Neural cell (in vitro differentiated cells): Measurements from ENCODE around the gene PSMA6. TPM values are rescaled to one million over a fixed set of nuclear protein-coding genes. Genes with fewer than 3 reads are reported as not detected.
A peak's percentile ranks its signal among the peaks of the same experiment; 100 is the strongest.

ENCODE experiments used
- H2AFZ ChIP-seq: fragments of 200-600, 300-800 bp; sonication (generic), shearing (Covaris generic); 2 replicates; pipeline ENCODE4 v1.6.0; 2014; ENCODE audit warnings: low read depth, mild to moderate bottlenecking, antibody characterized with exemption, low read length, moderate library complexity
- H3F3A ChIP-seq: fragments of 200-600 bp; shearing (Covaris generic); 2 replicates; pipeline ENCODE4 v1.6.1; 2016; ENCODE audit warnings: mild to moderate bottlenecking, moderate library complexity, mixed read lengths, antibody characterized with exemption, low read length; ENCODE audit not compliant: insufficient read depth, poor library complexity, severe bottlenecking
- H3K27ac ChIP-seq: fragments of 200-600, 300-800 bp; sonication (generic), shearing (Covaris generic); 2 replicates; pipeline ENCODE4 v1.5.1; 2014; ENCODE audit warnings: mild to moderate bottlenecking, low read length, moderate library complexity
- H3K27me3 ChIP-seq: fragments of 300-800, 200-600 bp; sonication (generic), shearing (Covaris generic); 2 replicates; pipeline ENCODE4 v1.6.0; 2014; ENCODE audit warnings: mild to moderate bottlenecking, low read depth, low read length, moderate library complexity; ENCODE audit not compliant: insufficient read depth
- H3K36me3 ChIP-seq: fragments of 300-800, 200-600 bp; sonication (generic), shearing (Covaris generic); 2 replicates; pipeline ENCODE4 v1.5.1; 2014; ENCODE audit warnings: mild to moderate bottlenecking, antibody characterized with exemption, low read length, moderate library complexity; ENCODE audit not compliant: insufficient read depth
- H3K4me2 ChIP-seq: fragments of 300-800, 200-600 bp; sonication (generic), shearing (Covaris generic); 2 replicates; pipeline ENCODE4 v1.6.0; 2014; ENCODE audit warnings: mild to moderate bottlenecking, low read length
- H3K4me3 ChIP-seq: fragments of 300-800, 200-600 bp; sonication (generic), shearing (Covaris generic); 2 replicates; pipeline ENCODE4 v1.5.1; 2014; ENCODE audit warnings: mild to moderate bottlenecking, low read length, moderate library complexity
- H3K79me2 ChIP-seq: fragments of 200-600 bp; shearing (Covaris generic); replicated peaks from 2 replicates; pipeline ENCODE4 v1.6.0; 2014; ENCODE audit warnings: mild to moderate bottlenecking, low read length, moderate library complexity; ENCODE audit not compliant: insufficient read depth
- H3K9ac ChIP-seq: fragments of 300-800, 200-600 bp; sonication (generic), shearing (Covaris generic); 2 replicates; pipeline ENCODE4 v1.6.1; 2016; ENCODE audit warnings: mild to moderate bottlenecking, low read length, mixed read lengths
- H3K9me2 ChIP-seq: fragments of 200-600 bp; shearing (Covaris generic); 2 replicates; pipeline ENCODE4 v1.6.1; 2016; ENCODE audit warnings: mild to moderate bottlenecking, low read length, mixed read lengths; ENCODE audit not compliant: insufficient read depth
- H3K9me3 ChIP-seq: fragments of 200-600, 300-800 bp; sonication (generic), shearing (Covaris generic); 2 replicates; pipeline ENCODE4 v1.6.1; 2016; ENCODE audit warnings: mild to moderate bottlenecking, mixed run types, low read length, moderate library complexity, mixed read lengths
- H4K20me1 ChIP-seq: fragments of 200-600 bp; shearing (Covaris generic); 2 replicates; pipeline ENCODE4 v1.6.1; 2016; ENCODE audit warnings: mild to moderate bottlenecking, mixed run types; ENCODE audit not compliant: insufficient read depth
- EP300 ChIP-seq: fragments of 450-650 bp; conservative IDR thresholded peaks from 2 replicates; pipeline ENCODE4 v1.6.1; 2014; ENCODE audit warnings: antibody characterized with exemption, mild to moderate bottlenecking, moderate library complexity; ENCODE audit not compliant: poor library complexity, severe bottlenecking
- EZH2 ChIP-seq: fragments of 200-600, 300-800 bp; shearing (Covaris generic), sonication (generic); IDR thresholded peaks from 2 replicates; pipeline ENCODE4 v1.6.1; 2014; ENCODE audit warnings: antibody characterized with exemption, low read length, borderline replicate concordance, mild to moderate bottlenecking; ENCODE audit not compliant: insufficient read depth, poor library complexity, severe bottlenecking
- MXI1 ChIP-seq: fragments of 450-650 bp; conservative IDR thresholded peaks from 2 replicates; pipeline ENCODE4 v1.6.1; 2014; ENCODE audit warnings: antibody characterized with exemption, mild to moderate bottlenecking; ENCODE audit not compliant: poor library complexity, severe bottlenecking
- POLR2AphosphoS5 ChIP-seq: IDR thresholded peaks from 2 replicates; pipeline ENCODE4 v1.6.1; 2012
- RAD21 ChIP-seq: fragments of 450-650 bp; conservative IDR thresholded peaks from 2 replicates; pipeline ENCODE4 v1.6.1; 2014; ENCODE audit warnings: antibody characterized with exemption, mild to moderate bottlenecking, moderate library complexity
- SMC3 ChIP-seq: fragments of 450-650 bp; conservative IDR thresholded peaks from 2 replicates; pipeline ENCODE4 v1.6.1; 2014; ENCODE audit warnings: antibody characterized with exemption, mild to moderate bottlenecking, moderate library complexity; ENCODE audit not compliant: poor library complexity
- TAF1 ChIP-seq: IDR thresholded peaks from 2 replicates; pipeline ENCODE4 v1.6.1; 2012; ENCODE audit warnings: low read depth
- polyA plus RNA-seq: library from polyadenylated mRNA; depleted of rRNA; stranded (reverse); fragments of >200 nt; gene quantifications from 2 replicates; pipeline ENCODE4 v1.2.3, GENCODE V29; 2014
- TF ChIP-seq, protein P1 (sequence below): IDR thresholded peaks from 2 replicates; pipeline ENCODE4 v1.6.1; 2012; ENCODE audit warnings: borderline replicate concordance
- TF ChIP-seq, protein P2 (sequence below): fragments of 450-650 bp; IDR thresholded peaks from 2 replicates; pipeline ENCODE4 v1.5.1; 2014; ENCODE audit warnings: antibody characterized with exemption, mild to moderate bottlenecking, moderate library complexity; ENCODE audit not compliant: poor library complexity, severe bottlenecking

Gene PSMA6
- polyA plus RNA-seq, 1 donor from 2014 or later, result 405 TPM

- H3K4me3 ChIP-seq, result no peak overlapping the region
- no peaks in the 10 kb centered on the region for H3F3A ChIP-seq
- no peaks in the 10 kb centered on the region for H3K9me2 ChIP-seq
- TF ChIP-seq TAF1 (no peak), SMC3 (no peak), POLR2AphosphoS5 (no peak), EZH2 (no peak), RAD21 (no peak), EP300 (no peak), MXI1 (no peak)
- TF ChIP-seq, protein P1, sequence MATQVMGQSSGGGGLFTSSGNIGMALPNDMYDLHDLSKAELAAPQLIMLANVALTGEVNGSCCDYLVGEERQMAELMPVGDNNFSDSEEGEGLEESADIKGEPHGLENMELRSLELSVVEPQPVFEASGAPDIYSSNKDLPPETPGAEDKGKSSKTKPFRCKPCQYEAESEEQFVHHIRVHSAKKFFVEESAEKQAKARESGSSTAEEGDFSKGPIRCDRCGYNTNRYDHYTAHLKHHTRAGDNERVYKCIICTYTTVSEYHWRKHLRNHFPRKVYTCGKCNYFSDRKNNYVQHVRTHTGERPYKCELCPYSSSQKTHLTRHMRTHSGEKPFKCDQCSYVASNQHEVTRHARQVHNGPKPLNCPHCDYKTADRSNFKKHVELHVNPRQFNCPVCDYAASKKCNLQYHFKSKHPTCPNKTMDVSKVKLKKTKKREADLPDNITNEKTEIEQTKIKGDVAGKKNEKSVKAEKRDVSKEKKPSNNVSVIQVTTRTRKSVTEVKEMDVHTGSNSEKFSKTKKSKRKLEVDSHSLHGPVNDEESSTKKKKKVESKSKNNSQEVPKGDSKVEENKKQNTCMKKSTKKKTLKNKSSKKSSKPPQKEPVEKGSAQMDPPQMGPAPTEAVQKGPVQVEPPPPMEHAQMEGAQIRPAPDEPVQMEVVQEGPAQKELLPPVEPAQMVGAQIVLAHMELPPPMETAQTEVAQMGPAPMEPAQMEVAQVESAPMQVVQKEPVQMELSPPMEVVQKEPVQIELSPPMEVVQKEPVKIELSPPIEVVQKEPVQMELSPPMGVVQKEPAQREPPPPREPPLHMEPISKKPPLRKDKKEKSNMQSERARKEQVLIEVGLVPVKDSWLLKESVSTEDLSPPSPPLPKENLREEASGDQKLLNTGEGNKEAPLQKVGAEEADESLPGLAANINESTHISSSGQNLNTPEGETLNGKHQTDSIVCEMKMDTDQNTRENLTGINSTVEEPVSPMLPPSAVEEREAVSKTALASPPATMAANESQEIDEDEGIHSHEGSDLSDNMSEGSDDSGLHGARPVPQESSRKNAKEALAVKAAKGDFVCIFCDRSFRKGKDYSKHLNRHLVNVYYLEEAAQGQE, result no peak
- TF ChIP-seq, protein P2, sequence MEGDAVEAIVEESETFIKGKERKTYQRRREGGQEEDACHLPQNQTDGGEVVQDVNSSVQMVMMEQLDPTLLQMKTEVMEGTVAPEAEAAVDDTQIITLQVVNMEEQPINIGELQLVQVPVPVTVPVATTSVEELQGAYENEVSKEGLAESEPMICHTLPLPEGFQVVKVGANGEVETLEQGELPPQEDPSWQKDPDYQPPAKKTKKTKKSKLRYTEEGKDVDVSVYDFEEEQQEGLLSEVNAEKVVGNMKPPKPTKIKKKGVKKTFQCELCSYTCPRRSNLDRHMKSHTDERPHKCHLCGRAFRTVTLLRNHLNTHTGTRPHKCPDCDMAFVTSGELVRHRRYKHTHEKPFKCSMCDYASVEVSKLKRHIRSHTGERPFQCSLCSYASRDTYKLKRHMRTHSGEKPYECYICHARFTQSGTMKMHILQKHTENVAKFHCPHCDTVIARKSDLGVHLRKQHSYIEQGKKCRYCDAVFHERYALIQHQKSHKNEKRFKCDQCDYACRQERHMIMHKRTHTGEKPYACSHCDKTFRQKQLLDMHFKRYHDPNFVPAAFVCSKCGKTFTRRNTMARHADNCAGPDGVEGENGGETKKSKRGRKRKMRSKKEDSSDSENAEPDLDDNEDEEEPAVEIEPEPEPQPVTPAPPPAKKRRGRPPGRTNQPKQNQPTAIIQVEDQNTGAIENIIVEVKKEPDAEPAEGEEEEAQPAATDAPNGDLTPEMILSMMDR, result no peak
- H3K4me2 ChIP-seq, result no peak overlapping the region
- no peaks in the 10 kb centered on the region for H3K27me3 ChIP-seq
- H3K9me3 ChIP-seq, result no peaks in the 10 kb centered on the region
- peaks cover 22% of the 10 kb centered on the region for H3K79me2 ChIP-seq
- H2AFZ ChIP-seq, result no peak overlapping the region
- no peak overlapping the region for H3K27ac ChIP-seq
- H3K36me3 ChIP-seq, result no peaks in the 10 kb centered on the region
- H4K20me1 ChIP-seq, result no peaks in the 10 kb centered on the region
- H3K9ac ChIP-seq, result no peak overlapping the region
Measured at GRCh38 chr14:35289623-35290022, 2.6 kb upstream of the PSMA6 start.

GRCh38 chr14:35292770-35293561 lies 784 bp downstream of the PSMA6 start:
- Histone ChIP-seq H3F3A (no peaks in the 10 kb centered on the region), H4K20me1 (no peaks in the 10 kb centered on the region), H3K9ac (peak overlapping the region; percentile 85), H2AFZ (peak overlapping the region; percentile 67), H3K36me3 (no peaks in the 10 kb centered on the region), H3K4me2 (peak overlapping the region; percentile 90), H3K9me2 (no peaks in the 10 kb centered on the region), H3K9me3 (no peaks in the 10 kb centered on the region), H3K79me2 (peaks cover 50% of the 10 kb centered on the region), H3K4me3 (peak overlapping the region; percentile 72), H3K27ac (peak overlapping the region; percentile 80), H3K27me3 (no peaks in the 10 kb centered on the region)
- TF ChIP-seq RAD21, result no peak
